ENCODE results near the gene MDM4. TPM values are rescaled to one million over a fixed set of nuclear protein-coding genes. Genes with fewer than 3 reads are reported as not detected.

The MDM4 gene
- total RNA-seq, 2 donors from 2014 or later = 38.0 to 66.9 TPM

GRCh38 chr1:204587621-204588020 lies 71.4 kb downstream of the MDM4 start:
- no peak for TF ChIP-seq POLR2AphosphoS5 (IDR thresholded peaks at IDR 0.05)
- no peak for TF ChIP-seq CTCF (IDR thresholded peaks at IDR 0.05)
- no peak for TF ChIP-seq POLR2A (IDR thresholded peaks at IDR 0.05)
- Histone ChIP-seq H3K27ac (no peak overlapping the region), H3K27me3 (replicated peaks; ENCODE audit: insufficient read depth) (no peaks in the 10 kb centered on the region), H3K4me3 (no peak overlapping the region), H3K36me3 (no peaks in the 10 kb centered on the region), H3K9me3 (no peaks in the 10 kb centered on the region), H3K4me1 (replicated peaks) (no peaks in the 10 kb centered on the region)
- WGBS = 86% methylated on average over 5 of the region's 6 CpGs
- no peak for DNase-seq (ENCODE audit: low spot score)
- intact Hi-C loops (cut with DNase I) = no loop called here

DNA sequence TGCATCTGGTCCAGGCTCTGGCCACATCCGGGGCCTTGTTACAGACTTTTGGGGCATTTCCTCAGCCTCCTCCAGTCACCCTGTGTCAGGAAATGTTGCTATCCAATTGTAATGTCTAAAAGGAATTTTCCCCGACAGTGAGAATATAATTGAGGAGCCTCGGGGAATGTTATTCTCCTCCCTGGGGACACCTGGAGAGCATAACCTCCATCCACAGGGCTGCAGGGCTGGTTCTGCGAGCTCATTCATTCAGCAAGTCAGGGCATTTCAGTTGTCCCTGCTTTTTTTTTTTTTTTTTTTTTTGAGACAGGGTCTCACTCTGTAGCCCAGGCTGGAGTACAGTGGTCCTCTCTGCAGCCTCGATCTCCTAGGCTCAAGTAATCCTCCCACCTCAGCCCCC lies 72.6 kb downstream of the MDM4 start:
- intact Hi-C loops (cut with DNase I) = no loop called here
- no peak for DNase-seq (ENCODE audit: low spot score)
- no peak overlapping the region for H3K4me3 ChIP-seq
- 59% methylated on average over 5 of the region's 5 CpGs for WGBS
- H3K27ac ChIP-seq = no peak overlapping the region
- H3K4me1 ChIP-seq (replicated peaks) = no peaks in the 10 kb centered on the region
- no peaks in the 10 kb centered on the region for H3K9me3 ChIP-seq
- no peaks in the 10 kb centered on the region for H3K27me3 ChIP-seq (replicated peaks; ENCODE audit: insufficient read depth)
- H3K36me3 ChIP-seq = no peaks in the 10 kb centered on the region
- no peak for TF ChIP-seq POLR2AphosphoS5 (IDR thresholded peaks at IDR 0.05)
- no peak for TF ChIP-seq POLR2A (IDR thresholded peaks at IDR 0.05)
- no peak for TF ChIP-seq CTCF (IDR thresholded peaks at IDR 0.05)

DNA sequence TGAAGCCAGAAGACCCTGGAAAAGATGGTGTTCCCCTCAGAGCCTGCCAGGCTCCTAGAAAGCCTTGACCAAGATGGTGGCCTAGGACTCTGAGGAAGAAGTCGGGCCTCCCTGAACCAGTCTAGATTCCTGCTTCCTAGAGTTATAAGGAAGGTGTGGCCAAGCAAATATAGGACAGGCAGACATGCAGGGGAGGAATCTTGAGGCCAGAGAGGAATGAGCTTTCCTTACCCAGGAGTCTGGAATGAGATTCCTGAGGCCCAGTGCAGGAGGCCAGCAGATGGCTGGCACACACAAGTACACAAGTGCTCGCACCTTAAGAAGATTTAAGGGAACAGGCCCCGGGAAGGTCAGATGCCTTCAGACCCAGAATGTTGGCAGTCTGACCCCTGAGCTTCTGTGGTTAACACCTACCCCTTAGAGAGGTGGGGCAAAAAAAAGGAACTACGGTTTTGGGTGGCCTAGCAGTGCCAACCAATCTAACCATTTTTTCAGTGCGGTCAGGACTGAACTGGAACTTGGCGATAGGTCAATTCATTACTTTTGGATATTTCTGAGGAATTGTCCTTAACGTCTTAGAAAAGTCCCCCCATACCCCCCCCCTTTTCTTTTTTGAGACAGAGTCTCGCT lies 73.3 kb downstream of the MDM4 start:
- no peak for TF ChIP-seq POLR2AphosphoS5 (IDR thresholded peaks at IDR 0.05)
- no peak for TF ChIP-seq CTCF (IDR thresholded peaks at IDR 0.05)
- TF ChIP-seq POLR2A (IDR thresholded peaks at IDR 0.05) = no peak
- Histone ChIP-seq H3K9me3 (no peaks in the 10 kb centered on the region), H3K36me3 (no peaks in the 10 kb centered on the region), H3K27me3 (replicated peaks; ENCODE audit: insufficient read depth) (no peaks in the 10 kb centered on the region), H3K27ac (no peak overlapping the region), H3K4me1 (replicated peaks) (no peaks in the 10 kb centered on the region), H3K4me3 (no peak overlapping the region)
- intact Hi-C loops (cut with DNase I) = no loop called here
- WGBS = 71% methylated on average over 8 of the region's 8 CpGs
- no peak for DNase-seq (ENCODE audit: low spot score)

- H3K9me3 ChIP-seq = no peaks in the 10 kb centered on the region
- no peak overlapping the region for H3K27ac ChIP-seq
- no peaks in the 10 kb centered on the region for H3K27me3 ChIP-seq (replicated peaks; ENCODE audit: insufficient read depth)
- H3K36me3 ChIP-seq = no peaks in the 10 kb centered on the region
- DNase-seq (ENCODE audit: low spot score) = no peak
- H3K4me3 ChIP-seq = no peak overlapping the region
- no peak for TF ChIP-seq CTCF (IDR thresholded peaks at IDR 0.05)
- intact Hi-C loops (cut with DNase I) = no loop called here
- WGBS = 55% methylated on average over 3 of the region's 3 CpGs
- no peaks in the 10 kb centered on the region for H3K4me1 ChIP-seq (replicated peaks)
These were observed 75.4 kb downstream of the MDM4 start for GRCh38 chr1:204591473-204592090.

Measured in prostate gland (tissue), 2 donors.